DOHH2 (cell line): ENCODE results near the gene VPS41.

Experiments used
- CTCF ChIP-seq: fragments of 200-600 bp; sonication (generic); IDR thresholded peaks from one replicate; pipeline ENCODE4 v1.5.1; 2014; ENCODE audit warnings: antibody characterized with exemption, mild to moderate bottlenecking, low read depth, low read length; ENCODE audit not compliant: poor library complexity, severe bottlenecking
- EZH2phosphoT487 ChIP-seq: fragments of 200-600 bp; sonication (generic); IDR thresholded peaks from 2 replicates; pipeline ENCODE4 v1.6.1; 2017; ENCODE audit warnings: borderline replicate concordance, mild to moderate bottlenecking, antibody characterized with exemption, low read length, moderate library complexity, mixed read lengths

- TF ChIP-seq CTCF = no peak
- no peak for TF ChIP-seq EZH2phosphoT487
These were observed 46.9 kb upstream of the VPS41 start for GRCh38 chr7:38955892-38956291.
